Urinary bladder (tissue), 2 donors: ENCODE data around the gene EMSY. TPM values are rescaled to one million over a fixed set of nuclear protein-coding genes. Genes with fewer than 3 reads are reported as not detected.

Experiments
- polyA plus RNA-seq: library from polyadenylated mRNA; stranded (reverse); fragments of 200-250 nt; gene quantifications from one replicate; pipeline ENCODE4 v1.2.3, GENCODE V29; 2013
- small RNA-seq: library from RNA; depleted of rRNA; stranded (forward); fragments of <200 nt; gene quantifications from one replicate; pipeline ENCODE3, GENCODE V24; 2014
- total RNA-seq: library from RNA; depleted of rRNA; stranded (reverse); fragments of >200 nt; gene quantifications from one replicate; pipeline ENCODE4 v1.2.3, GENCODE V29; 2014
- donor health status: healthy.

The EMSY gene
- total and polyA plus RNA-seq, 2 donors: 13.3 to 45.4 TPM

Small RNA genes lying within 50 kb of the gene (small RNA-seq; reads per million reads assigned to genes)
- gene AP001189.2 (not detected), gene RF00019 (not detected)

Other genes with a start within 250 kb of the EMSY start
- gene WNT11, start 238.5 kb upstream of the EMSY start, total RNA-seq: 6.3 TPM
- gene WNT11, start 238.5 kb upstream of the EMSY start, polyA plus RNA-seq: 18.9 TPM
- 85.4 TPM for gene THAP12, start 63.9 kb upstream of the EMSY start, total RNA-seq
- gene THAP12, start 63.9 kb upstream of the EMSY start, polyA plus RNA-seq: 25.0 TPM
- gene GVQW3, start 63.7 kb upstream of the EMSY start, total RNA-seq: 6.1 TPM
- 1.7 TPM for gene GVQW3, start 63.7 kb upstream of the EMSY start, polyA plus RNA-seq
- gene LRRC32, start 225.7 kb downstream of the EMSY start, total RNA-seq: 16.3 TPM
- 65.6 TPM for gene LRRC32, start 225.7 kb downstream of the EMSY start, polyA plus RNA-seq